Muscle of leg (tissue), 11 donors: ENCODE results near the gene MALSU1. TPM values are rescaled to one million over a fixed set of nuclear protein-coding genes. Genes with fewer than 3 reads are reported as not detected.
"Not testable (repeated sequence)": the region's sequence is repeated elsewhere in the genome, so short reads cannot be mapped to it uniquely, and the experiment has no call there.

ENCODE experiments used
- DNase-seq: peaks from one replicate; pipeline ENCODE4 v3.0.0; 2013
- H3K27ac ChIP-seq: one replicate; pipeline ENCODE4 v1.5.1; 2013; ENCODE audit warnings: mild to moderate bottlenecking, low read length, control low read depth
- H3K27me3 ChIP-seq: one replicate; pipeline ENCODE4 v1.6.1; 2013; ENCODE audit warnings: low read length; ENCODE audit not compliant: control insufficient read depth, insufficient read depth
- H3K36me3 ChIP-seq: one replicate; pipeline ENCODE4 v1.6.1; 2013; ENCODE audit warnings: low read length; ENCODE audit not compliant: control insufficient read depth, insufficient read depth
- H3K4me1 ChIP-seq: one replicate; pipeline ENCODE4 v1.6.1; 2013; ENCODE audit warnings: low read length; ENCODE audit not compliant: control insufficient read depth, insufficient read depth
- H3K4me3 ChIP-seq: one replicate; pipeline ENCODE4 v1.5.1; 2013; ENCODE audit warnings: low read length, control low read depth
- H3K9me3 ChIP-seq: replicated peaks from 2 replicates; pipeline ENCODE4 v1.6.1; 2013; ENCODE audit warnings: low read depth, low read length; ENCODE audit not compliant: control insufficient read depth
- WGBS: methylation state at CpG from one replicate; pipeline ENCODE4 v1.1.5; 2013; ENCODE audit warnings: missing lambda C conversion rate; ENCODE audit not compliant: insufficient coverage; 5-methylcytosine and 5-hydroxymethylcytosine counted together
- polyA plus RNA-seq, 8 donors: library from polyadenylated mRNA; unstranded; fragments of 120-200 nt; gene quantifications; one replicate each; pipeline versions ENCODE4 v1.2.1 to v1.2.3, GENCODE V29; 2013; ENCODE audit warnings: inconsistent platforms in 1 of 8, low replicate concordance in 1 of 8; ENCODE audit not compliant: insufficient read length in 8 of 8, insufficient read depth in 1 of 8
- total RNA-seq: library from RNA; stranded (reverse); fragments of 120-200 nt; gene quantifications from one replicate; pipeline ENCODE4 v1.2.4, GENCODE V29; 2013

Gene MALSU1
- total and polyA plus RNA-seq, 9 donors: 58.1 to 132 (median 89.9) TPM

GRCh38 chr7:23298141-23298881, 828 bp upstream of the MALSU1 start:
- H3K27ac ChIP-seq: peak overlapping the region; percentile 91
- peaks cover 6% of the 10 kb centered on the region for H3K36me3 ChIP-seq
- WGBS: 48% methylated on average over 2 of the region's 11 CpGs
- H3K4me1 ChIP-seq: peaks cover 25% of the 10 kb centered on the region
- no peaks in the 10 kb centered on the region for H3K27me3 ChIP-seq
- peak; percentile 70 for DNase-seq
- no peaks in the 10 kb centered on the region for H3K9me3 ChIP-seq
- H3K4me3 ChIP-seq: peak overlapping the region; percentile 92

GRCh38 chr7:23299770-23300300, 696 bp downstream of the MALSU1 start:
- H3K36me3 ChIP-seq: peaks cover 9% of the 10 kb centered on the region
- H3K27me3 ChIP-seq: no peaks in the 10 kb centered on the region
- H3K9me3 ChIP-seq: no peaks in the 10 kb centered on the region
- H3K27ac ChIP-seq: peak overlapping the region; percentile 91
- peak overlapping the region; percentile 92 for H3K4me3 ChIP-seq
- WGBS: no CpG with 5 or more reads among the region's 12 CpGs
- H3K4me1 ChIP-seq: peaks cover 20% of the 10 kb centered on the region
- DNase-seq: peak; percentile 24

- H3K36me3 ChIP-seq: peaks cover 31% of the 10 kb centered on the region
- H3K4me3 ChIP-seq: no peak overlapping the region
- H3K9me3 ChIP-seq: no peaks in the 10 kb centered on the region
- no peak overlapping the region for H3K27ac ChIP-seq
- H3K4me1 ChIP-seq: peaks cover 2% of the 10 kb centered on the region
- DNase-seq: no peak
- no peaks in the 10 kb centered on the region for H3K27me3 ChIP-seq
- WGBS: no CpG with 5 or more reads among the region's 2 CpGs
Measured at GRCh38 chr7:23306936-23307521, 7.9 kb downstream of the MALSU1 start.

GRCh38 chr7:23308754-23309153, 9.6 kb downstream of the MALSU1 start:
- WGBS: no CpG with 5 or more reads among the region's 6 CpGs
- no peak overlapping the region for H3K27ac ChIP-seq
- no peaks in the 10 kb centered on the region for H3K9me3 ChIP-seq
- H3K27me3 ChIP-seq: no peaks in the 10 kb centered on the region
- H3K36me3 ChIP-seq: peaks cover 39% of the 10 kb centered on the region
- H3K4me3 ChIP-seq: no peak overlapping the region
- DNase-seq: no peak
- H3K4me1 ChIP-seq: no peaks in the 10 kb centered on the region

- 100% methylated on average over 1 of the region's 2 CpGs for WGBS
- not testable (repeated sequence) for H3K9me3 ChIP-seq, H3K4me3 ChIP-seq, DNase-seq, H3K27me3 ChIP-seq, H3K27ac ChIP-seq, H3K4me1 ChIP-seq
- H3K36me3 ChIP-seq: peaks cover 44% of the 10 kb centered on the region
Measured at GRCh38 chr7:23312141-23312540, 13.0 kb downstream of the MALSU1 start.

- Histone ChIP-seq H3K9me3 (no peaks in the 10 kb centered on the region), H3K4me3 (no peak overlapping the region), H3K27me3 (no peaks in the 10 kb centered on the region), H3K4me1 (peaks cover 3% of the 10 kb centered on the region), H3K36me3 (peaks cover 42% of the 10 kb centered on the region), H3K27ac (no peak overlapping the region)
- no peak for DNase-seq
- 100% methylated on average over 3 of the region's 7 CpGs for WGBS
Measured at GRCh38 chr7:23315366-23315765, 16.2 kb downstream of the MALSU1 start.

- no peak overlapping the region for H3K27ac ChIP-seq
- peaks cover 17% of the 10 kb centered on the region for H3K4me1 ChIP-seq
- H3K4me3 ChIP-seq: no peak overlapping the region
- peaks cover 11% of the 10 kb centered on the region for H3K36me3 ChIP-seq
- H3K27me3 ChIP-seq: no peaks in the 10 kb centered on the region
- no CpG with 5 or more reads among the region's 1 CpG for WGBS
- no peak for DNase-seq
- H3K9me3 ChIP-seq: no peaks in the 10 kb centered on the region
Measured at GRCh38 chr7:23331132-23331531, 32.0 kb downstream of the MALSU1 start.

GRCh38 chr7:23332193-23332592, 33.1 kb downstream of the MALSU1 start:
- Histone ChIP-seq H3K4me3 (no peak overlapping the region), H3K4me1 (peaks cover 17% of the 10 kb centered on the region), H3K27ac (peak overlapping the region; percentile 44), H3K9me3 (no peaks in the 10 kb centered on the region), H3K27me3 (no peaks in the 10 kb centered on the region), H3K36me3 (peaks cover 11% of the 10 kb centered on the region)
- peak; percentile 32 for DNase-seq

- no peak overlapping the region for H3K4me3 ChIP-seq
- peaks cover 13% of the 10 kb centered on the region for H3K36me3 ChIP-seq
- H3K9me3 ChIP-seq: no peaks in the 10 kb centered on the region
- no peaks in the 10 kb centered on the region for H3K27me3 ChIP-seq
- peak; percentile 91 for DNase-seq
- peaks cover 17% of the 10 kb centered on the region for H3K4me1 ChIP-seq
- 27% methylated on average over 2 of the region's 4 CpGs for WGBS
- peak overlapping the region; percentile 71 for H3K27ac ChIP-seq
Measured at GRCh38 chr7:23332910-23333612, 33.9 kb downstream of the MALSU1 start.

- Histone ChIP-seq H3K9me3 (no peaks in the 10 kb centered on the region), H3K27ac (peak overlapping the region; percentile 71)
- peak; percentile 95 for DNase-seq
Measured at GRCh38 chr7:23333671-23334246, 34.6 kb downstream of the MALSU1 start.

More at GRCh38 chr7:23333671-23334246, 34.6 kb downstream of the MALSU1 start:
- H3K27me3 ChIP-seq: no peaks in the 10 kb centered on the region
- WGBS: 27% methylated on average over 5 of the region's 9 CpGs
- H3K4me3 ChIP-seq: no peak overlapping the region
- H3K36me3 ChIP-seq: peaks cover 18% of the 10 kb centered on the region
- peaks cover 17% of the 10 kb centered on the region for H3K4me1 ChIP-seq
